GM19240 (cell line): ENCODE measurements around the gene CNPY2.
"Not testable (repeated sequence)": the region's sequence is repeated elsewhere in the genome, so short reads cannot be mapped to it uniquely, and the experiment has no call there.

Experiments used
- DNase-seq: peaks from one replicate; pipeline ENCODE4 v3.0.0; 2011; ENCODE audit warnings: low spot score; ENCODE audit not compliant: insufficient read length

The CNPY2 gene

GRCh38 chr12:56298828-56299227 lies 17.0 kb downstream of the CNPY2 start:
- DNase-seq = no peak

DNA sequence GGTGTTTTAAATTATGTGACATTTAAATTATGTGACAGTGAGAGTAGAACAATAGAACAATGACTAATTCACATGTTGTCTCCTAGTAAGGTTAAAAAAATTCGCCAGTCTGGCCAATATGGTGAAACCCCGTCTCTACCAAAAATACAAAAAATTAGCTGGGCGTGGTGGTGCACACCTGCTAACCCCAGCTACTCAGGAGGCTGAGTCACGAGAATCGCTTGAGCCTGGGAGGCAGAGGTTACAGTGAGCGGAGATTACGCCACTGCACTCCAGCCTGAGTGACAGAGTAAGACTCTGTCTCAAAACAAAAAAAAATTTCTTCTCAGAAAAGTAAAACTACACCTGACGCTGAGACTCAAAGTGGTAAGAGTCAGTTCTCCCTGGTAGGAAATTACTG lies 18.4 kb downstream of the CNPY2 start:
- no peak for DNase-seq

- no peak for DNase-seq
Observed at GRCh38 chr12:56296295-56296694, 19.5 kb downstream of the CNPY2 start.

- no peak for DNase-seq
Observed at GRCh38 chr12:56293795-56294194, 22.0 kb downstream of the CNPY2 start.

- no peak for DNase-seq
Observed at GRCh38 chr12:56288705-56289387, 26.9 kb downstream of the CNPY2 start.

DNA sequence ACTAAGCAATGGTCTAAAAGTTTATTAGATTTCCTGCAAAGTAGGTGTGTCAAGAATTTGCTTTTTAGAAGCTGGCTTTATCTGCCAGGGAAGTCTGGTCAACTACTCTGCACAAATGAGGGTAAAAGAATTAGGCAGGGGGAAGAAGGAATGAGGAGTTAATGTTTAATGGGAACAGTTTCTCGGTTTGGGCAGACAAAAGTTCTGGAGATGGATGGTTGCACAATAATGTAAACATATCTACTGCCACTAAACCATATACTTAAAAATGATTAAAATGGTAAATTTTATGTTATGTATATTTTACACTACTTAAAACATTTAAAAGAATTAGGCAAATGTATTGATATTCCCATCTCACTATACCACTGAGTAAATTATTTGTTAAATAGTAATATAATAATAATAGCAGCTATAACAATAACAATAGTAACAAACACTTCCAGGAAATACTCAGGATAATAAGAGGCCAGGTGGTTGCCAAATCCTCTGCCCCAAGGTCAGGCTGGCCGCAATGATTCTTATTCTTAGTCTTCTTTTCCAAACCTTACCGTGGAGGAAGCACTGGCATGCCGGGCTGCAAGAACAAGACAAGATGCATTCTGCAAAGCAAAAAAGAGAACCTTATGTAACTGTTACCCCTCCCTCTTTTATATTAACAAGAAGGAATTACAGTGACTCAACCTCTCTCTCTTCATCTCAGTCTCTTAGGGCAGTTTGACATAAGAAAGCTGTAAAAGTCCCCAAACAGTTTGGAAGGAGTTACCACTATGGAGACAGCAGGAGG lies 29.6 kb downstream of the CNPY2 start:
- DNase-seq = no peak

- DNase-seq = not testable (repeated sequence)
Observed at GRCh38 chr12:56284263-56284662, 31.5 kb downstream of the CNPY2 start.

GRCh38 chr12:56282579-56282978 lies 33.2 kb downstream of the CNPY2 start:
- DNase-seq = no peak

- DNase-seq = no peak
Observed at GRCh38 chr12:56282030-56282429, 33.8 kb downstream of the CNPY2 start.

DNA sequence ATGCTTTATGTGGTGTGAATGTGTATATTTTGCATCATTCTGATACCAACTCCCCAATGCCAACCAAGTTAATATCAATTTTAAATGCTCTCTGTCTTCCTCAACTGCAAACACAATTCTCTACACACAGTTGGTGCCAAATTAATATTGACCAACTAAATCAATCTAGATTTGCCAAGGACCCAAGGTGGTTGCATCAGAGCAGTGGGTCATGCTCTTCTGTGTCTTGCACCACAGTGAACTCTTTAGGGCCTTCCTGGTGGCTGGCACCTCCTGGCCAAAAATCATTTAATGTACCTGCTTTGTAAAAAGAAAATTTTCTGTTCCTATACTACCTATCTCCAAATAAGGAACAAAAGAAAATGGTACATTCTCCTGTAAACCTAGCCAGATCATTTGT lies 34.9 kb downstream of the CNPY2 start:
- DNase-seq = no peak

- DNase-seq = no peak
Observed at GRCh38 chr12:56278905-56279304, 36.9 kb downstream of the CNPY2 start.

GRCh38 chr12:56274299-56274698 lies 41.5 kb downstream of the CNPY2 start:
- DNase-seq = no peak

- not testable (repeated sequence) for DNase-seq
Observed at GRCh38 chr12:56272468-56272867, 43.3 kb downstream of the CNPY2 start.

GRCh38 chr12:56271031-56271430 lies 44.8 kb downstream of the CNPY2 start:
- DNase-seq = no peak

- no peak for DNase-seq
Observed at GRCh38 chr12:56267443-56268071, 48.2 kb downstream of the CNPY2 start.

- peak; percentile 92 for DNase-seq
Observed at GRCh38 chr12:56266693-56267442, 48.9 kb downstream of the CNPY2 start, which contains the start of gene COQ10A. Gene COQ10A (plus strand): TSS chr12:56266942. CDS start chr12:56267119, 177 bp downstream.

DNA sequence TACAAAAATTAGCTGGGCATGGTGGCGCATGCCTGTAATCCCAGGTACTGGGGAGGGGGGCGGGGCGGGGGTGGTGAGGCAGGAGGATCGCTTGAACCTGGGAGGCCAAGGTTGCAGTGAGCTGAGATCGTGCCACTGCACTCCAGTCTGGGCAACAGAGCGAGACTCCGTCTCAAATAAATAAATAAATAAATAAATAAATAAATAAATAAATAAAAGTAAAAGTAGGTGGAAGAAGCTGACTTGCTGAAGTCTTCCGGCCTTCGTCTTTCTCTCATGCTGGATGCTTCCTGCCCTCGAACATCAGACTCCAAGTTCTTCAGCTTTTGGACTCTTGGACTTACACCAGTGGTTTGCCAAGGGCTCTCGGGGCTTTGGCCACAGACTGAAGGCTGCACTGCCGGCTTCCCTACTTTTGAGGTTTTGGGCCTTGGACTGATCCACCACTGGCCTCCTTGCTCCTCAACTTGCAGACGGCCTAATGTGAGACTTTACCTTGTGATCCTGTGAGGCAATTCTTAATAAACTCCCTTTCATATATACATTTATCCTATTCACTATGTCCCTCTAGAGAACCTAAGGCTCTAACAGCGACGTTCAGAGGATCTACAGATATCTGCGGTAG lies 49.6 kb downstream of the CNPY2 start:
- DNase-seq = not testable (repeated sequence)

GRCh38 chr12:56262955-56263354 lies 52.8 kb downstream of the CNPY2 start:
- not testable (repeated sequence) for DNase-seq

DNA sequence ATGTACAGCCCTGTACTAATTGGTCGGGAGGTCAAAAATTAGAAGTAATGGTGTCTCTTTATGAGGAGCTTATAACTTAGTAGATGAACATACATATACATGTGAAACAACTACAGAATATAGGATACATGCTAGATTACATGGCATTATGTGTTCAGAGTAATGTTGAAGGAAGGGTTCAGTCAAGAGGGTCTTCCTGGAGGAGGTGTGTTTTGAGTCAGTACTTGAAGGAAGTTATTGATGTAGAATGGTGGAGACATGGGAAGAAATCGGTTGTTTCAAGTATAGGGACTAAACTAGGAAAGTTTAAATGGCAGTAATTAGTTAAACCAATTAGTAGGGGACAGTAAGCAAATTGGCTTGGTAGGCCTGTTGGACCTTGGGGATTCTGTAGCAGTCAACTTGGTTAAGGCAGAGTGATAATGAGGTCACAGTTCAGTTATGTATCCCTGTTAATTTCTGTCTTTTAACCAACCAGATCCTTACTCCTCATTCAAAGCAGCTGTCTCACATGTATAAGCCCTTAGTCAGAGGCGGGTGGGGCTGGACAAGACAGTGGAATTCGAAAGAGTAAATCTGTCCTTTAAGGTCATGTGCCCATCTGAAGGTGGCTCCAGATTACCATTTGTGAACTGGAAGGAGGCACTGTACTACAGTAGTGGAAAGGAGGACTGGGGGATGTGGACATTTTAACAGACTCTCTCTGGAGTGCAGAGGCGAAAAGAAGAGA lies 54.1 kb downstream of the CNPY2 start:
- DNase-seq = no peak

GRCh38 chr12:56260921-56261320 lies 54.9 kb downstream of the CNPY2 start:
- no peak for DNase-seq
